Osteocyte (in vitro differentiated cells): ENCODE data around the gene TICAM2. TPM values are rescaled to one million over a fixed set of nuclear protein-coding genes. Genes with fewer than 3 reads are reported as not detected.

Source experiments
- DNase-seq: peaks from one replicate; pipeline ENCODE4 v3.0.0; 2021; ENCODE audit warnings: mixed read lengths; ENCODE audit not compliant: unreplicated experiment; ENCODE audit errors: extremely low spot score
- H3K27ac Mint-ChIP-seq: one replicate; pipeline ENCODE4 v1.8.0; 2021; ENCODE audit warnings: mild to moderate bottlenecking, mixed read lengths; ENCODE audit not compliant: unreplicated experiment
- H3K27me3 Mint-ChIP-seq: one replicate; pipeline ENCODE4 v1.8.0; 2021; ENCODE audit warnings: mixed read lengths; ENCODE audit not compliant: unreplicated experiment
- H3K36me3 Mint-ChIP-seq: one replicate; pipeline ENCODE4 v1.8.0; 2021; ENCODE audit warnings: mixed read lengths; ENCODE audit not compliant: unreplicated experiment
- H3K4me1 Mint-ChIP-seq: one replicate; pipeline ENCODE4 v1.8.0; 2021; ENCODE audit warnings: mixed read lengths; ENCODE audit not compliant: unreplicated experiment
- H3K4me3 Mint-ChIP-seq: one replicate; pipeline ENCODE4 v1.8.0; 2021; ENCODE audit warnings: mild to moderate bottlenecking, moderate library complexity, mixed read lengths; ENCODE audit not compliant: unreplicated experiment
- H3K9me3 Mint-ChIP-seq: one replicate; pipeline ENCODE4 v1.8.0; 2021; ENCODE audit warnings: mixed read lengths; ENCODE audit not compliant: unreplicated experiment
- total RNA-seq: library from RNA; stranded (reverse); gene quantifications from 2 replicates; pipeline ENCODE4 v1.2.1, GENCODE V29; 2021
- TF ChIP-seq, protein P1 (sequence below): fragments of 200-600 bp; sonication (generic); IDR thresholded peaks from 2 replicates; pipeline ENCODE4 v1.5.0; 2021; ENCODE audit warnings: antibody characterized with exemption, mild to moderate bottlenecking, moderate library complexity

Gene TICAM2
- total RNA-seq, 1 donor from 2014 or later: 2.8 TPM

DNA sequence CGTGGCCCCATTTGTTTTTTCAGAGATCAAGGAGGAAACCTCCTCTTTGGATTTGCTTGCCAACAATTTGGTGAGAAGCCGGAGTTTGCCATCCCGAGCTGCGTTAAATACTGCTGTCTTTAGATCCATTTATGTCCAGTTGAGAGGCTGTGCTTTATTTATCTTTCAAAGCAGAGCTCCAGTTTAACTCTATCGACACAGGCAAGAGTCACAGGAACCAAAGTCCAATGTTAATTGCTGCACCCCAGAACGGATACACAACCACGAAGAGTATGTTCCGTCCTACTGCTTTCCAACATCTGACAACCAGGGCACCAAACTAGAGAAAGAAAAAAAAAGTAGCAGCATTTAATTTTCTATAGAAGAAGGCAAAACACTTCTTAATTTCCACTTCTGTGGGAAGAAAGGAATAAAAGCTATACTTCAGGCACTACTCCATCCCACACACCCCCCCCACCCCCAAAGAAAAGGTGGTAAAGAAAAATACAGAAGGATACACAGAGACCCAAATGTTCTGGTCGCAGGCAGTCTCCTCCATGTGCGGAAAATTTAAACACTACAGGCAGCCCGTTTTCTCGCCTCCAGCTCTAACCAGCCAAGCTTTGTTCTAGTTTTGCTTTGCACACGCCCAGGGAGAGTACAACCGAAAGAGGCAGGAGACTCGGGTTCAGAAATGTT is 58.8 kb downstream of the TICAM2 start:
- Mint-ChIP-seq H3K4me3 (peak overlapping the region; percentile 95), H3K9me3 (no peaks in the 10 kb centered on the region), H3K36me3 (peaks cover 25% of the 10 kb centered on the region), H3K27ac (peak overlapping the region; percentile 99), H3K4me1 (peaks cover 47% of the 10 kb centered on the region), H3K27me3 (no peaks in the 10 kb centered on the region)
- TF ChIP-seq, protein P1, sequence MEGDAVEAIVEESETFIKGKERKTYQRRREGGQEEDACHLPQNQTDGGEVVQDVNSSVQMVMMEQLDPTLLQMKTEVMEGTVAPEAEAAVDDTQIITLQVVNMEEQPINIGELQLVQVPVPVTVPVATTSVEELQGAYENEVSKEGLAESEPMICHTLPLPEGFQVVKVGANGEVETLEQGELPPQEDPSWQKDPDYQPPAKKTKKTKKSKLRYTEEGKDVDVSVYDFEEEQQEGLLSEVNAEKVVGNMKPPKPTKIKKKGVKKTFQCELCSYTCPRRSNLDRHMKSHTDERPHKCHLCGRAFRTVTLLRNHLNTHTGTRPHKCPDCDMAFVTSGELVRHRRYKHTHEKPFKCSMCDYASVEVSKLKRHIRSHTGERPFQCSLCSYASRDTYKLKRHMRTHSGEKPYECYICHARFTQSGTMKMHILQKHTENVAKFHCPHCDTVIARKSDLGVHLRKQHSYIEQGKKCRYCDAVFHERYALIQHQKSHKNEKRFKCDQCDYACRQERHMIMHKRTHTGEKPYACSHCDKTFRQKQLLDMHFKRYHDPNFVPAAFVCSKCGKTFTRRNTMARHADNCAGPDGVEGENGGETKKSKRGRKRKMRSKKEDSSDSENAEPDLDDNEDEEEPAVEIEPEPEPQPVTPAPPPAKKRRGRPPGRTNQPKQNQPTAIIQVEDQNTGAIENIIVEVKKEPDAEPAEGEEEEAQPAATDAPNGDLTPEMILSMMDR: no peak
- DNase-seq: no peak

DNA sequence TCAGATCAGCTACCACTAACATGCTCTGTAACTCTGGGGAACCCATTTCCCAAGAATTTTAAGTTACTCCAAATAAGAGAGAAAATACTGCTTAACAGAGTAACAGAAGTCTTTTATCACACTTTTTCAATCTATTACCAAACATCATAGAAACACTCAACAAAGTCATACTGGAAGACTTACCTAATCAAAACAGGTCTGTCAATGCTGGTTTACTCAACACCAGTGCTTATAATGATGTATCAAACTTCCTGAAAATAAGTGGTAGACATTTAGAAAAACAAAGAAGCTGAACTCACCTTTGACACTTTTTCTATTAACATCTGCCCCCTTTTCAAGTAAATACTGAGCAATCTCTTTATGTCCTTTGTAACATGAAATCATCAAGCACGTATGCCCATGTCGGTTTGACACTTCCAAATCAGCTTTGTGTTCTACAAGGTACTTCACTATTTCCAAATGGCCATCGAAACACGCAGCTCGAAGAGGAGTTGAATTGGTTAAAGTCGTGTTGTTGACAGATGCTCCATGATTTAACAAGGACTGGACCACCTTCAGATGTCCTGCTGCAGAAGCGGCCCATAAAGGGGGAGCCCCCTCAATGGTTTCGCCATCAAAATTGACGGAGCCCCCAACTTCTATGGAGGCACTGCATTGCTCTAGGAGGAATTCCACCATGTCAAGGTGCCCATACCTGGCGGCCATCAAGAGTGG is 59.5 kb downstream of the TICAM2 start:
- DNase-seq: no peak
- TF ChIP-seq, protein P1: no peak
- no peaks in the 10 kb centered on the region for H3K9me3 Mint-ChIP-seq
- peaks cover 52% of the 10 kb centered on the region for H3K4me1 Mint-ChIP-seq
- H3K36me3 Mint-ChIP-seq: peaks cover 30% of the 10 kb centered on the region
- no peaks in the 10 kb centered on the region for H3K27me3 Mint-ChIP-seq
- H3K4me3 Mint-ChIP-seq: peak overlapping the region; percentile 95
- H3K27ac Mint-ChIP-seq: peak overlapping the region; percentile 99

- Mint-ChIP-seq H3K27ac (peak overlapping the region; percentile 99), H3K4me3 (peak overlapping the region; percentile 95), H3K27me3 (no peaks in the 10 kb centered on the region), H3K4me1 (peaks cover 52% of the 10 kb centered on the region), H3K9me3 (no peaks in the 10 kb centered on the region), H3K36me3 (peaks cover 33% of the 10 kb centered on the region)
- TF ChIP-seq, protein P1: no peak
- no peak for DNase-seq
These were observed 60.2 kb downstream of the TICAM2 start for GRCh38 chr5:115542086-115542485.

GRCh38 chr5:115541611-115542010 is 60.7 kb downstream of the TICAM2 start:
- H3K27me3 Mint-ChIP-seq: no peaks in the 10 kb centered on the region
- no peaks in the 10 kb centered on the region for H3K9me3 Mint-ChIP-seq
- TF ChIP-seq, protein P1: no peak
- H3K27ac Mint-ChIP-seq: peak overlapping the region; percentile 99
- peaks cover 56% of the 10 kb centered on the region for H3K4me1 Mint-ChIP-seq
- H3K36me3 Mint-ChIP-seq: peaks cover 38% of the 10 kb centered on the region
- DNase-seq: no peak
- peak overlapping the region; percentile 95 for H3K4me3 Mint-ChIP-seq

GRCh38 chr5:115535479-115536035 is 66.7 kb downstream of the TICAM2 start:
- no peak overlapping the region for H3K4me3 Mint-ChIP-seq
- DNase-seq: no peak
- H3K9me3 Mint-ChIP-seq: peaks cover 7% of the 10 kb centered on the region
- peaks cover 70% of the 10 kb centered on the region for H3K4me1 Mint-ChIP-seq
- peaks cover 69% of the 10 kb centered on the region for H3K36me3 Mint-ChIP-seq
- H3K27me3 Mint-ChIP-seq: no peaks in the 10 kb centered on the region
- H3K27ac Mint-ChIP-seq: no peak overlapping the region
- TF ChIP-seq, protein P1: no peak
